HepG2 (cell line): ENCODE measurements around the gene BTN1A1. TPM values are rescaled to one million over a fixed set of nuclear protein-coding genes. Genes with fewer than 3 reads are reported as not detected.

ENCODE experiments used
- ATAC-seq: fragments of 200-7000 bp; cut with Tn5 transposase; 3 replicates; pipeline ENCODE4 v1.9.1; 2020; ENCODE audit warnings: mild to moderate bottlenecking, moderate library complexity
- BruUV-seq: library from RNA; stranded (reverse); fragments of 400-500 nt; replicated peaks from 2 replicates; lab custom pipeline; 2021; lab: Mats Ljungman, UMichigan
- CTCF ChIA-PET: fragments of 300-600 bp; formaldehyde crosslinking; extraction: SDS; loops from one replicate; lab custom pipeline; 2021; ENCODE audit warnings: low total read pairs, inconsistent platforms, low intra/inter-chr PET ratio; lab: Yijun Ruan, JAX
- POLR2A ChIA-PET: fragments of 350-600 bp; sonication (Branson Sonifier 250); formaldehyde crosslinking; loops from one replicate; lab custom pipeline; 2020; ENCODE audit warnings: antibody characterized with exemption, inconsistent platforms; lab: Yijun Ruan, JAX
- DNase-seq: peaks from one replicate; pipeline ENCODE4 v3.0.0-alpha.2; 2015; ENCODE audit warnings: low spot score
- FAIRE-seq: peaks from 3 replicates; lab custom pipeline; 2011; peaks lifted over from hg19 to GRCh38; lab: Jason Lieb, UNC
- H2AFZ ChIP-seq: one replicate; pipeline ENCODE4 v1.6.1; 2011; ENCODE audit warnings: low read length, inconsistent platforms
- H3K27ac ChIP-seq: fragments of 300-600 bp; 3 replicates; pipeline ENCODE4 v1.8.0; 2011; ENCODE audit warnings: mixed run types, mild to moderate bottlenecking, mixed read lengths, low read length, inconsistent platforms; ENCODE audit not compliant: insufficient read depth; ENCODE audit errors: extremely low read length
- H3K27me3 ChIP-seq, 2 experiments: fragments of 200-600 bp in 1 of 2; 2 replicates in 1 of 2; 3 replicates in 1 of 2; pipeline versions ENCODE4 v1.6.0 to v1.8.0; 2011; ENCODE audit warnings: low read length in 2 of 2, mild to moderate bottlenecking in 2 of 2, moderate library complexity in 2 of 2, inconsistent platforms in 1 of 2; ENCODE audit not compliant: insufficient read depth in 2 of 2, control insufficient read depth in 1 of 2
- H3K36me3 ChIP-seq, 2 experiments: fragments of 200-600 bp in 1 of 2; replicated peaks in 1 of 2; 2 replicates in 1 of 2; 3 replicates in 1 of 2; pipeline versions ENCODE4 v1.5.1 to v1.8.0; 2011; ENCODE audit warnings: low read length in 2 of 2, inconsistent platforms in 1 of 2; ENCODE audit not compliant: insufficient read depth in 2 of 2, control insufficient read depth in 1 of 2
- H3K4me1 ChIP-seq: 2 replicates; pipeline ENCODE4 v1.5.1; 2012; ENCODE audit warnings: low read length, inconsistent platforms; ENCODE audit not compliant: insufficient read depth
- H3K4me2 ChIP-seq: 2 replicates; pipeline ENCODE4 v1.6.0; 2011; ENCODE audit warnings: low read depth, low read length, inconsistent platforms
- H3K4me3 ChIP-seq, 3 experiments: fragments of 200-600 bp in 1 of 3; sonication (generic), shearing (Covaris generic) in 1 of 3; replicated peaks in 1 of 3; 2 replicates each; pipeline ENCODE4 v1.5.1; 2011 to 2016; ENCODE audit warnings: low read length in 3 of 3, inconsistent platforms in 2 of 3, low read depth in 2 of 3, mild to moderate bottlenecking in 2 of 3, control low read depth in 1 of 3, mixed read lengths in 1 of 3; ENCODE audit not compliant: insufficient read depth in 1 of 3
- H3K79me2 ChIP-seq: one replicate; pipeline ENCODE4 v1.6.1; 2011; ENCODE audit warnings: low read length, inconsistent platforms; ENCODE audit not compliant: insufficient read depth
- H3K9ac ChIP-seq: 2 replicates; pipeline ENCODE4 v1.6.0; 2011; ENCODE audit warnings: mild to moderate bottlenecking, low read depth, low read length, inconsistent platforms; ENCODE audit not compliant: insufficient read depth
- H3K9me3 ChIP-seq: 2 replicates; pipeline ENCODE4 v1.5.1; 2012; ENCODE audit warnings: mild to moderate bottlenecking, low read length
- H4K20me1 ChIP-seq: 2 replicates; pipeline ENCODE4 v1.6.0; 2011; ENCODE audit warnings: inconsistent platforms, mild to moderate bottlenecking, low read length, moderate library complexity; ENCODE audit not compliant: insufficient read depth
- ARNT2 ChIP-seq: sonication (generic); formaldehyde crosslinking; IDR thresholded peaks from 2 replicates; pipeline ENCODE4 v1.8.0; 2022; ENCODE audit warnings: mild to moderate bottlenecking, low read depth, missing genetic modification reagents, moderate library complexity
- CCDC6 ChIP-seq: sonication (generic); formaldehyde crosslinking; IDR thresholded peaks from 2 replicates; pipeline ENCODE4 v1.8.1; 2022; ENCODE audit warnings: mild to moderate bottlenecking, missing genetic modification reagents, moderate library complexity
- GABPA ChIP-seq, 2 experiments: IDR thresholded peaks; 2 replicates each; pipeline ENCODE4 v1.6.1; 2011 to 2016; ENCODE audit warnings: low read depth in 2 of 2, low read length in 1 of 2, missing biosample characterization in 1 of 2, missing genetic modification characterization in 1 of 2
- PHB2 ChIP-seq: fragments of 450-650 bp; IDR thresholded peaks from 2 replicates; pipeline ENCODE4 v1.6.1; 2018; ENCODE audit not compliant: partially characterized antibody
- THRA ChIP-seq: sonication (generic); formaldehyde crosslinking; IDR thresholded peaks from 2 replicates; pipeline ENCODE4 v1.4.0; 2020; ENCODE audit warnings: missing genetic modification reagents, borderline replicate concordance
- ZNF335 ChIP-seq: sonication (generic); formaldehyde crosslinking; IDR thresholded peaks from 2 replicates; pipeline ENCODE4 v1.4.0; 2020; ENCODE audit warnings: missing genetic modification reagents
- ZNF639 ChIP-seq: conservative IDR thresholded peaks from 2 replicates; pipeline ENCODE4 v1.6.1; 2018; ENCODE audit warnings: missing genetic modification reagents
- ZNF770 ChIP-seq: sonication (generic); formaldehyde crosslinking; IDR thresholded peaks from 2 replicates; pipeline ENCODE4 v1.5.0; 2020; ENCODE audit warnings: mild to moderate bottlenecking, missing genetic modification reagents
- ZSCAN30 ChIP-seq: sonication (generic); formaldehyde crosslinking; IDR thresholded peaks from 2 replicates; pipeline ENCODE4 v1.5.0; 2020; ENCODE audit warnings: mild to moderate bottlenecking, missing genetic modification reagents
- WGBS: methylation state at CpG from one replicate; pipeline ENCODE4 v1.1.6; 2017; ENCODE audit warnings: low lambda C conversion rate; 5-methylcytosine and 5-hydroxymethylcytosine counted together
- in situ Hi-C: cut with HindIII; loops from 2 replicates; pipeline ENCODE4 v1.10.0; 2017; ENCODE audit warnings: low pct_unique_long_range_greater_than_20kb; ENCODE audit not compliant: extremely low pct_ligation_motif_present
- intact Hi-C: fragments of 100-400 bp; cut with micrococcal nuclease; formaldehyde crosslinking; loops from one replicate; pipeline ENCODE4 v1.10.0; 2022; ENCODE audit not compliant: unreplicated experiment
- polyA plus RNA-seq, 8 experiments: library from polyadenylated mRNA; depleted of rRNA in 3 of 8; stranded (reverse) in 7 of 8; unstranded in 1 of 8; fragments of >200 nt; fragmentation: Illumina TruSeq in 4 of 8; extraction: Trizol in 4 of 8; gene quantifications; 2 replicates each; pipeline versions ENCODE4 v1.2.1 to v1.2.3, GENCODE V29; 2011 to 2016; ENCODE audit warnings: low read depth in 4 of 8, missing spikeins in 1 of 8, mixed read lengths in 1 of 8; ENCODE audit not compliant: insufficient read depth in 1 of 8
- total RNA-seq, 5 experiments: library from RNA; depleted of rRNA; stranded (reverse); fragments of >200 nt; fragmentation: Illumina TruSeq; extraction: Trizol; gene quantifications; 2 replicates each; pipeline ENCODE4 v1.2.3, GENCODE V29; 2016; ENCODE audit warnings: low read depth in 1 of 5

Gene BTN1A1
- total and polyA plus RNA-seq, 2 of the 13 experiments (the other 11 are each of a cell fraction or from before 2014, with no cell fraction given) = 0.04 TPM; not detected in 1

GRCh38 chr6:26531897-26532296 lies 31.8 kb downstream of the BTN1A1 start:
- intact Hi-C loops (loop anchor here (1.0 to 10.0 kb wide), 3 partner anchors 11 to 507 kb away; a partner anchor contains a TSS), in situ Hi-C loops (no loop called here)
- Histone ChIP-seq H3K9ac (no peak overlapping the region), H3K27me3 (no peaks in the 10 kb centered on the region), H3K4me3 (peak overlapping the region in 1 of 3 experiments; percentile 78; a peak in 1 of 6 replicates), H3K9me3 (no peaks in the 10 kb centered on the region), H4K20me1 (no peaks in the 10 kb centered on the region), H3K27ac (no peak overlapping the region), H3K4me1 (peaks cover 37% of the 10 kb centered on the region), H3K79me2 (no peaks in the 10 kb centered on the region), H3K4me2 (peak overlapping the region; percentile 91), H3K36me3 (no peaks in the 10 kb centered on the region), H2AFZ (no peak overlapping the region)
- no peak for DNase-seq
- ATAC-seq = no peak
- ChIA-PET POLR2A (interaction anchor here (2.6 kb wide), 1 partner anchor 57 kb away, joined by 12 read pairs; no protein-coding TSS in a partner anchor), CTCF (no interaction called here)
- TF ChIP-seq ZNF770 (CRISPR knock-in tag) = no peak
- FAIRE-seq = no peak
- WGBS = 100% methylated on average over 1 of the region's 1 CpG
- BruUV-seq = no TSS peak

- WGBS = under 1% methylated on average over 28 of the region's 28 CpGs
- CTCF ChIA-PET = no interaction called here
- TF ChIP-seq GABPA (IDR thresholded peaks at IDR 0.05; ENCODE audit: low read depth, low read length) (no peak), GABPA (CRISPR knock-in tag; IDR thresholded peaks at IDR 0.05; ENCODE audit: low read depth) (no peak), ZNF335 (CRISPR knock-in tag) (peak; percentile 88), ARNT2 (CRISPR knock-in tag) (peak; percentile 63), PHB2 (no peak), CCDC6 (CRISPR knock-in tag) (no peak), ZNF639 (peak; percentile 88; the same call in 1 of the 2 replicates), ZSCAN30 (CRISPR knock-in tag) (peak; percentile 96), THRA (CRISPR knock-in tag) (peak; percentile 74; the same call in 1 of the 2 replicates)
These were observed 32.8 kb downstream of the BTN1A1 start for GRCh38 chr6:26532699-26533531.

More at GRCh38 chr6:26532699-26533531, 32.8 kb downstream of the BTN1A1 start:
- intact Hi-C loops (loop anchor here (1.0 to 10.0 kb wide), 3 partner anchors 12 to 508 kb away; a partner anchor contains a TSS), in situ Hi-C loops (no loop called here)
- no peaks in the 10 kb centered on the region for H3K36me3 ChIP-seq
- no peaks in the 10 kb centered on the region for H3K27me3 ChIP-seq
- no TSS peak for BruUV-seq
- H3K27ac ChIP-seq = peak overlapping the region; percentile 56
- peak; percentile 37 for FAIRE-seq
- peak overlapping the region; percentile 62 for H3K9ac ChIP-seq
- POLR2A ChIA-PET = interaction anchor here (0.7 to 2.6 kb wide), 11 partner anchors 10 to 191 kb away, joined by 3 to 12 read pairs (median 4); partner anchors contain the start of gene BTN3A3
- H3K4me1 ChIP-seq = peaks cover 37% of the 10 kb centered on the region
- H3K9me3 ChIP-seq = no peaks in the 10 kb centered on the region
- no peaks in the 10 kb centered on the region for H3K79me2 ChIP-seq
- peak overlapping the region; percentile 67 to 78 (median 77) for H3K4me3 ChIP-seq
- ATAC-seq = peak; percentile 47
- DNase-seq = peak; percentile 91
- peak overlapping the region; percentile 94 for H2AFZ ChIP-seq
- peak overlapping the region; percentile 91 for H3K4me2 ChIP-seq
- no peaks in the 10 kb centered on the region for H4K20me1 ChIP-seq
